Transverse colon (tissue), 4 donors: ENCODE data around the gene LOC128125822.

Experiments
- DNase-seq: peaks from one replicate; pipeline ENCODE4 v3.0.0-alpha.2; 2019
- H3K27ac ChIP-seq, 4 donors: fragments of 200-600 bp; sonication (generic); 2 replicates each; pipeline ENCODE4 v1.5.1; 2016 to 2018; ENCODE audit warnings: inconsistent platforms in 4 of 4
- H3K27me3 ChIP-seq: fragments of 200-600 bp; sonication (generic); 2 replicates; pipeline ENCODE4 v1.5.1; 2017; ENCODE audit warnings: inconsistent platforms
- H3K36me3 ChIP-seq, 4 donors: fragments of 200-600 bp; sonication (generic); 2 replicates each; pipeline ENCODE4 v1.5.1; 2017 to 2019; ENCODE audit warnings: inconsistent platforms in 4 of 4
- H3K4me1 ChIP-seq, 4 donors: fragments of 200-600 bp; sonication (generic); 2 replicates each; pipeline ENCODE4 v1.5.1; 2017 to 2020; ENCODE audit warnings: inconsistent platforms in 4 of 4
- H3K4me3 ChIP-seq, 4 donors: fragments of 200-600 bp; sonication (generic); 1 replicate in 1 of 4; 2 replicates in 3 of 4; pipeline versions ENCODE4 v1.5.1 to v1.6.1; 2017 to 2019; ENCODE audit warnings: inconsistent platforms in 4 of 4
- H3K9me3 ChIP-seq, 2 donors: fragments of 200-600 bp; sonication (generic); 2 replicates each; pipeline ENCODE4 v1.5.1; 2017 to 2019; ENCODE audit warnings: inconsistent platforms in 2 of 2
- EP300 ChIP-seq: sonication (generic); formaldehyde crosslinking; IDR thresholded peaks from one replicate; pipeline ENCODE4 v1.6.1; 2017; ENCODE audit warnings: antibody characterized with exemption, low read depth
- POLR2A ChIP-seq: fragments of 450-650 bp; IDR thresholded peaks from one replicate; pipeline ENCODE4 v1.6.1; 2016; ENCODE audit warnings: antibody characterized with exemption, mild to moderate bottlenecking, moderate library complexity
- POLR2AphosphoS5 ChIP-seq, 3 donors: sonication (generic); formaldehyde crosslinking; IDR thresholded peaks; one replicate each; pipeline ENCODE4 v1.6.1; 2016; ENCODE audit warnings: antibody characterized with exemption in 3 of 3
- WGBS, 2 donors: methylation state at CpG; one replicate each; pipeline ENCODE4 v1.1.5; 2018; ENCODE audit warnings: low coverage in 1 of 2; 5-methylcytosine and 5-hydroxymethylcytosine counted together
- in situ Hi-C, 4 donors: fragments of 200-750 bp; cut with MboI; loops; one replicate each; pipeline versions ENCODE4 v1.15.0 to v1.15.1; 2017; ENCODE audit warnings: low sequenced_read_pairs in 3 of 4, low pct_ligation_motif_present in 1 of 4, low pct_unique_long_range_greater_than_20kb in 1 of 4
- intact Hi-C: fragments of 100-400 bp; cut with DNase I; formaldehyde crosslinking; loops from one replicate; pipeline ENCODE4 v1.15.1; 2023; ENCODE audit warnings: low total_unique reads
- TF ChIP-seq, protein P1 (sequence below), 5 experiments: fragments of 200-600 bp in 3 of 5; fragments of 450-650 bp in 2 of 5; sonication (generic) in 3 of 5; IDR thresholded peaks; 1 replicate in 2 of 5; 2 replicates in 3 of 5; pipeline ENCODE4 v1.5.1; 2016 to 2017; ENCODE audit warnings: antibody characterized with exemption in 5 of 5, inconsistent platforms in 3 of 5, mild to moderate bottlenecking in 2 of 5, moderate library complexity in 1 of 5

LOC128125822 gene

GRCh38 chr6:63600136-63600535, 27.9 kb downstream of the LOC128125822 start:
- Histone ChIP-seq H3K4me1 (peaks cover 0 to 10% (median 4%) of the 10 kb centered on the region in 4 donors), H3K4me3 (no peak overlapping the region), H3K9me3 (no peaks in the 10 kb centered on the region), H3K27ac (no peak overlapping the region), H3K36me3 (no peaks in the 10 kb centered on the region), H3K27me3 (no peaks in the 10 kb centered on the region)
- DNase-seq = no peak
- intact Hi-C loops (no loop called here), in situ Hi-C loops (loop anchor here in 1 of 4 donors (25.0 kb wide), 1 partner anchor 162 kb away; no protein-coding TSS in a partner anchor)
- TF ChIP-seq POLR2A (no peak), EP300 (no peak), POLR2AphosphoS5 (IDR thresholded peaks at IDR 0.05) (no peak)
- TF ChIP-seq, protein P1, sequence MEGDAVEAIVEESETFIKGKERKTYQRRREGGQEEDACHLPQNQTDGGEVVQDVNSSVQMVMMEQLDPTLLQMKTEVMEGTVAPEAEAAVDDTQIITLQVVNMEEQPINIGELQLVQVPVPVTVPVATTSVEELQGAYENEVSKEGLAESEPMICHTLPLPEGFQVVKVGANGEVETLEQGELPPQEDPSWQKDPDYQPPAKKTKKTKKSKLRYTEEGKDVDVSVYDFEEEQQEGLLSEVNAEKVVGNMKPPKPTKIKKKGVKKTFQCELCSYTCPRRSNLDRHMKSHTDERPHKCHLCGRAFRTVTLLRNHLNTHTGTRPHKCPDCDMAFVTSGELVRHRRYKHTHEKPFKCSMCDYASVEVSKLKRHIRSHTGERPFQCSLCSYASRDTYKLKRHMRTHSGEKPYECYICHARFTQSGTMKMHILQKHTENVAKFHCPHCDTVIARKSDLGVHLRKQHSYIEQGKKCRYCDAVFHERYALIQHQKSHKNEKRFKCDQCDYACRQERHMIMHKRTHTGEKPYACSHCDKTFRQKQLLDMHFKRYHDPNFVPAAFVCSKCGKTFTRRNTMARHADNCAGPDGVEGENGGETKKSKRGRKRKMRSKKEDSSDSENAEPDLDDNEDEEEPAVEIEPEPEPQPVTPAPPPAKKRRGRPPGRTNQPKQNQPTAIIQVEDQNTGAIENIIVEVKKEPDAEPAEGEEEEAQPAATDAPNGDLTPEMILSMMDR (IDR thresholded peaks at IDR 0.05) = no peak
- WGBS, 2 donors = 64 to 81% methylated on average over 6 of the region's 6 CpGs

DNA sequence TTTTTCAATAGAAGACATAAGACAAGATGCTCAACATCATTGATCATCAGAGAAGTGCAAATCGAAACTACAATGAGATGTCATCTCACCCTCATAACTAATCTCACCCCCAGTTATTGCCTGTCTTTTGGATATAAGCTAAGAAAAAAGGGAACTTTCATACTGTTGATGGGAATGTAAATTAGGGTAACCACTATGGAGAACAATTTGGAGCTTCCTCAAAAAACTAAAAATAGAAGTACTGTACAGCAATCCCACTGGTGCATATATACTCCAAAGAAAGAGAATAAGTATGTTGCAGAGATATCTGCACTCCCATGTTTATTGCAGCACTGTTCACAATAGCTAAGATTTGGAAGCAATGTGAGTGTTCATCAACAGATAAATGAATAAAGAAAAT, 37.0 kb downstream of the LOC128125822 start:
- intact Hi-C loops (no loop called here), in situ Hi-C loops (loop anchor here in 1 of 4 donors (25.0 kb wide), 1 partner anchor 153 kb away; no protein-coding TSS in a partner anchor)
- H3K4me1 ChIP-seq = no peaks in the 10 kb centered on the region
- H3K9me3 ChIP-seq = no peaks in the 10 kb centered on the region
- no peak for DNase-seq
- TF ChIP-seq EP300 = no peak
- no peak for TF ChIP-seq POLR2AphosphoS5 (IDR thresholded peaks at IDR 0.05)
- TF ChIP-seq POLR2A = no peak
- TF ChIP-seq, protein P1 (IDR thresholded peaks at IDR 0.05) = no peak
- no peaks in the 10 kb centered on the region for H3K27me3 ChIP-seq
- no peak overlapping the region for H3K4me3 ChIP-seq
- no peaks in the 10 kb centered on the region for H3K36me3 ChIP-seq
- 95 to 100% methylated on average over 1 of the region's 1 CpG for WGBS, 2 donors
- H3K27ac ChIP-seq = no peak overlapping the region

- no peaks in the 10 kb centered on the region for H3K4me1 ChIP-seq
- no peak for TF ChIP-seq EP300
- TF ChIP-seq, protein P1 (IDR thresholded peaks at IDR 0.05) = no peak
- TF ChIP-seq POLR2A = no peak
- no peak for TF ChIP-seq POLR2AphosphoS5 (IDR thresholded peaks at IDR 0.05)
- H3K27ac ChIP-seq = no peak overlapping the region
- no peak for DNase-seq
- intact Hi-C loops (no loop called here), in situ Hi-C loops (loop anchor here in 1 of 4 donors (25.0 kb wide), 1 partner anchor 151 kb away; no protein-coding TSS in a partner anchor)
- WGBS, 2 donors = 38 to 52% methylated on average over 1 of the region's 1 CpG
- no peaks in the 10 kb centered on the region for H3K27me3 ChIP-seq
- H3K36me3 ChIP-seq = no peaks in the 10 kb centered on the region
- no peaks in the 10 kb centered on the region for H3K9me3 ChIP-seq
- H3K4me3 ChIP-seq = no peak overlapping the region
Measured at GRCh38 chr6:63610944-63611343, 38.7 kb downstream of the LOC128125822 start.

GRCh38 chr6:63611560-63611959, 39.3 kb downstream of the LOC128125822 start:
- TF ChIP-seq POLR2A = no peak
- TF ChIP-seq POLR2AphosphoS5 (IDR thresholded peaks at IDR 0.05) = no peak
- TF ChIP-seq EP300 = no peak
- TF ChIP-seq, protein P1 (IDR thresholded peaks at IDR 0.05) = no peak

More at GRCh38 chr6:63611560-63611959, 39.3 kb downstream of the LOC128125822 start:
- Histone ChIP-seq H3K9me3 (no peaks in the 10 kb centered on the region), H3K27me3 (no peaks in the 10 kb centered on the region), H3K4me3 (no peak overlapping the region), H3K36me3 (no peaks in the 10 kb centered on the region), H3K4me1 (no peaks in the 10 kb centered on the region), H3K27ac (no peak overlapping the region)
- DNase-seq = no peak
- intact Hi-C loops (no loop called here), in situ Hi-C loops (loop anchor here in 1 of 4 donors (25.0 kb wide), 1 partner anchor 151 kb away; no protein-coding TSS in a partner anchor)
- 96 to 100% methylated on average over 1 of the region's 1 CpG for WGBS, 2 donors
